ENCODE results near the gene BBX.

The BBX gene

GRCh38 chr3:107498646-107499045 is 24.1 kb upstream of the BBX start:
- TF ChIP-seq CTCF (IDR thresholded peaks at IDR 0.05; ENCODE audit: borderline replicate concordance, control extremely low read depth, extremely low read depth, insufficient read depth, missing control alignments), result no peak
- DNase-seq (ENCODE audit: low spot score), result no peak
- in situ Hi-C loops (cut with MboI; ENCODE audit: low sequenced_read_pairs, unreplicated experiment), result no loop called here

- DNase-seq (ENCODE audit: low spot score), result no peak
- in situ Hi-C loops (cut with MboI; ENCODE audit: low sequenced_read_pairs, unreplicated experiment), result no loop called here
- no peak for TF ChIP-seq CTCF (IDR thresholded peaks at IDR 0.05; ENCODE audit: borderline replicate concordance, control extremely low read depth, extremely low read depth, insufficient read depth, missing control alignments)
These were observed 16.3 kb upstream of the BBX start for GRCh38 chr3:107506458-107506857.

- no peak for TF ChIP-seq CTCF (IDR thresholded peaks at IDR 0.05; ENCODE audit: borderline replicate concordance, control extremely low read depth, extremely low read depth, insufficient read depth, missing control alignments)
- DNase-seq (ENCODE audit: low spot score), result no peak
- in situ Hi-C loops (cut with MboI; ENCODE audit: low sequenced_read_pairs, unreplicated experiment), result no loop called here
These were observed 14.4 kb upstream of the BBX start for GRCh38 chr3:107508331-107508730.

GRCh38 chr3:107512108-107512507 is 10.7 kb upstream of the BBX start:
- in situ Hi-C loops (cut with MboI; ENCODE audit: low sequenced_read_pairs, unreplicated experiment), result no loop called here
- TF ChIP-seq CTCF (IDR thresholded peaks at IDR 0.05; ENCODE audit: borderline replicate concordance, control extremely low read depth, extremely low read depth, insufficient read depth, missing control alignments), result no peak
- no peak for DNase-seq (ENCODE audit: low spot score)

- TF ChIP-seq CTCF (IDR thresholded peaks at IDR 0.05; ENCODE audit: borderline replicate concordance, control extremely low read depth, extremely low read depth, insufficient read depth, missing control alignments), result no peak
- in situ Hi-C loops (cut with MboI; ENCODE audit: low sequenced_read_pairs, unreplicated experiment), result no loop called here
- DNase-seq (ENCODE audit: low spot score), result no peak
These were observed 8.3 kb upstream of the BBX start for GRCh38 chr3:107514453-107514852.

- in situ Hi-C loops (cut with MboI; ENCODE audit: low sequenced_read_pairs, unreplicated experiment), result no loop called here
- no peak for TF ChIP-seq CTCF (IDR thresholded peaks at IDR 0.05; ENCODE audit: borderline replicate concordance, control extremely low read depth, extremely low read depth, insufficient read depth, missing control alignments)
- DNase-seq (ENCODE audit: low spot score), result no peak
These were observed 6.3 kb upstream of the BBX start for GRCh38 chr3:107516475-107516874.

- DNase-seq (ENCODE audit: low spot score), result no peak
- in situ Hi-C loops (cut with MboI; ENCODE audit: low sequenced_read_pairs, unreplicated experiment), result no loop called here
- no peak for TF ChIP-seq CTCF (IDR thresholded peaks at IDR 0.05; ENCODE audit: borderline replicate concordance, control extremely low read depth, extremely low read depth, insufficient read depth, missing control alignments)
These were observed 2.2 kb upstream of the BBX start for GRCh38 chr3:107520535-107520934.

All from GM13976 (cell line).